ENCODE measurements around the gene TEC. TPM values are rescaled to one million over a fixed set of nuclear protein-coding genes. Genes with fewer than 3 reads are reported as not detected.

TEC gene
- total and polyA plus RNA-seq, 9 of the 15 experiments (the other 6 are each of a cell fraction or from before 2014, with no cell fraction given), result 5.3 to 14.7 (median 8.8) TPM

GRCh38 chr4:48203819-48204218, 65.8 kb downstream of the TEC start (continued):
- TF ChIP-seq, protein P1, sequence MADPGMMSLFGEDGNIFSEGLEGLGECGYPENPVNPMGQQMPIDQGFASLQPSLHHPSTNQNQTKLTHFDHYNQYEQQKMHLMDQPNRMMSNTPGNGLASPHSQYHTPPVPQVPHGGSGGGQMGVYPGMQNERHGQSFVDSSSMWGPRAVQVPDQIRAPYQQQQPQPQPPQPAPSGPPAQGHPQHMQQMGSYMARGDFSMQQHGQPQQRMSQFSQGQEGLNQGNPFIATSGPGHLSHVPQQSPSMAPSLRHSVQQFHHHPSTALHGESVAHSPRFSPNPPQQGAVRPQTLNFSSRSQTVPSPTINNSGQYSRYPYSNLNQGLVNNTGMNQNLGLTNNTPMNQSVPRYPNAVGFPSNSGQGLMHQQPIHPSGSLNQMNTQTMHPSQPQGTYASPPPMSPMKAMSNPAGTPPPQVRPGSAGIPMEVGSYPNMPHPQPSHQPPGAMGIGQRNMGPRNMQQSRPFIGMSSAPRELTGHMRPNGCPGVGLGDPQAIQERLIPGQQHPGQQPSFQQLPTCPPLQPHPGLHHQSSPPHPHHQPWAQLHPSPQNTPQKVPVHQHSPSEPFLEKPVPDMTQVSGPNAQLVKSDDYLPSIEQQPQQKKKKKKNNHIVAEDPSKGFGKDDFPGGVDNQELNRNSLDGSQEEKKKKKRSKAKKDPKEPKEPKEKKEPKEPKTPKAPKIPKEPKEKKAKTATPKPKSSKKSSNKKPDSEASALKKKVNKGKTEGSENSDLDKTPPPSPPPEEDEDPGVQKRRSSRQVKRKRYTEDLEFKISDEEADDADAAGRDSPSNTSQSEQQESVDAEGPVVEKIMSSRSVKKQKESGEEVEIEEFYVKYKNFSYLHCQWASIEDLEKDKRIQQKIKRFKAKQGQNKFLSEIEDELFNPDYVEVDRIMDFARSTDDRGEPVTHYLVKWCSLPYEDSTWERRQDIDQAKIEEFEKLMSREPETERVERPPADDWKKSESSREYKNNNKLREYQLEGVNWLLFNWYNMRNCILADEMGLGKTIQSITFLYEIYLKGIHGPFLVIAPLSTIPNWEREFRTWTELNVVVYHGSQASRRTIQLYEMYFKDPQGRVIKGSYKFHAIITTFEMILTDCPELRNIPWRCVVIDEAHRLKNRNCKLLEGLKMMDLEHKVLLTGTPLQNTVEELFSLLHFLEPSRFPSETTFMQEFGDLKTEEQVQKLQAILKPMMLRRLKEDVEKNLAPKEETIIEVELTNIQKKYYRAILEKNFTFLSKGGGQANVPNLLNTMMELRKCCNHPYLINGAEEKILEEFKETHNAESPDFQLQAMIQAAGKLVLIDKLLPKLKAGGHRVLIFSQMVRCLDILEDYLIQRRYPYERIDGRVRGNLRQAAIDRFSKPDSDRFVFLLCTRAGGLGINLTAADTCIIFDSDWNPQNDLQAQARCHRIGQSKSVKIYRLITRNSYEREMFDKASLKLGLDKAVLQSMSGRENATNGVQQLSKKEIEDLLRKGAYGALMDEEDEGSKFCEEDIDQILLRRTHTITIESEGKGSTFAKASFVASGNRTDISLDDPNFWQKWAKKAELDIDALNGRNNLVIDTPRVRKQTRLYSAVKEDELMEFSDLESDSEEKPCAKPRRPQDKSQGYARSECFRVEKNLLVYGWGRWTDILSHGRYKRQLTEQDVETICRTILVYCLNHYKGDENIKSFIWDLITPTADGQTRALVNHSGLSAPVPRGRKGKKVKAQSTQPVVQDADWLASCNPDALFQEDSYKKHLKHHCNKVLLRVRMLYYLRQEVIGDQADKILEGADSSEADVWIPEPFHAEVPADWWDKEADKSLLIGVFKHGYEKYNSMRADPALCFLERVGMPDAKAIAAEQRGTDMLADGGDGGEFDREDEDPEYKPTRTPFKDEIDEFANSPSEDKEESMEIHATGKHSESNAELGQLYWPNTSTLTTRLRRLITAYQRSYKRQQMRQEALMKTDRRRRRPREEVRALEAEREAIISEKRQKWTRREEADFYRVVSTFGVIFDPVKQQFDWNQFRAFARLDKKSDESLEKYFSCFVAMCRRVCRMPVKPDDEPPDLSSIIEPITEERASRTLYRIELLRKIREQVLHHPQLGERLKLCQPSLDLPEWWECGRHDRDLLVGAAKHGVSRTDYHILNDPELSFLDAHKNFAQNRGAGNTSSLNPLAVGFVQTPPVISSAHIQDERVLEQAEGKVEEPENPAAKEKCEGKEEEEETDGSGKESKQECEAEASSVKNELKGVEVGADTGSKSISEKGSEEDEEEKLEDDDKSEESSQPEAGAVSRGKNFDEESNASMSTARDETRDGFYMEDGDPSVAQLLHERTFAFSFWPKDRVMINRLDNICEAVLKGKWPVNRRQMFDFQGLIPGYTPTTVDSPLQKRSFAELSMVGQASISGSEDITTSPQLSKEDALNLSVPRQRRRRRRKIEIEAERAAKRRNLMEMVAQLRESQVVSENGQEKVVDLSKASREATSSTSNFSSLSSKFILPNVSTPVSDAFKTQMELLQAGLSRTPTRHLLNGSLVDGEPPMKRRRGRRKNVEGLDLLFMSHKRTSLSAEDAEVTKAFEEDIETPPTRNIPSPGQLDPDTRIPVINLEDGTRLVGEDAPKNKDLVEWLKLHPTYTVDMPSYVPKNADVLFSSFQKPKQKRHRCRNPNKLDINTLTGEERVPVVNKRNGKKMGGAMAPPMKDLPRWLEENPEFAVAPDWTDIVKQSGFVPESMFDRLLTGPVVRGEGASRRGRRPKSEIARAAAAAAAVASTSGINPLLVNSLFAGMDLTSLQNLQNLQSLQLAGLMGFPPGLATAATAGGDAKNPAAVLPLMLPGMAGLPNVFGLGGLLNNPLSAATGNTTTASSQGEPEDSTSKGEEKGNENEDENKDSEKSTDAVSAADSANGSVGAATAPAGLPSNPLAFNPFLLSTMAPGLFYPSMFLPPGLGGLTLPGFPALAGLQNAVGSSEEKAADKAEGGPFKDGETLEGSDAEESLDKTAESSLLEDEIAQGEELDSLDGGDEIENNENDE (IDR thresholded peaks at IDR 0.05; ENCODE audit: low read depth, low read length), result no peak
- TF ChIP-seq ZNF224 (CRISPR knock-in tag; IDR thresholded peaks at IDR 0.05) (no peak), SRSF1 (IDR thresholded peaks at IDR 0.05; ENCODE audit: low read depth, low read length) (no peak), ZKSCAN1 (IDR thresholded peaks at IDR 0.05; ENCODE audit: low read depth, low read length) (peak; percentile 78), FOXJ2 (tag; IDR thresholded peaks at IDR 0.05) (no peak), KAT7 (CRISPR knock-in tag; IDR thresholded peaks at IDR 0.05; ENCODE audit: borderline replicate concordance) (no peak; the same call in 1 of the 2 replicates), CC2D1A (IDR thresholded peaks at IDR 0.05) (peak; percentile 98), CEBPG (CRISPR knock-in tag; IDR thresholded peaks at IDR 0.05) (no peak; the same call in 1 of the 2 replicates), CEBPG (tag; conservative IDR thresholded peaks at IDR 0.05 in 1 of 2, IDR thresholded peaks at IDR 0.05 in 1 of 2) (no peak), ZEB2 (IDR thresholded peaks at IDR 0.05) (no peak), UBTF (IDR thresholded peaks at IDR 0.05; ENCODE audit: borderline replicate concordance in 1 of 2, low read depth in 2 of 2, low read length in 2 of 2) (no peak), MAFF (IDR thresholded peaks at IDR 0.05; ENCODE audit: low read length) (no peak; the same call in 1 of the 2 replicates), ZNF146 (CRISPR knock-in tag; IDR thresholded peaks at IDR 0.05; ENCODE audit: unreplicated experiment) (no peak)
- TF ChIP-seq, protein P2, sequence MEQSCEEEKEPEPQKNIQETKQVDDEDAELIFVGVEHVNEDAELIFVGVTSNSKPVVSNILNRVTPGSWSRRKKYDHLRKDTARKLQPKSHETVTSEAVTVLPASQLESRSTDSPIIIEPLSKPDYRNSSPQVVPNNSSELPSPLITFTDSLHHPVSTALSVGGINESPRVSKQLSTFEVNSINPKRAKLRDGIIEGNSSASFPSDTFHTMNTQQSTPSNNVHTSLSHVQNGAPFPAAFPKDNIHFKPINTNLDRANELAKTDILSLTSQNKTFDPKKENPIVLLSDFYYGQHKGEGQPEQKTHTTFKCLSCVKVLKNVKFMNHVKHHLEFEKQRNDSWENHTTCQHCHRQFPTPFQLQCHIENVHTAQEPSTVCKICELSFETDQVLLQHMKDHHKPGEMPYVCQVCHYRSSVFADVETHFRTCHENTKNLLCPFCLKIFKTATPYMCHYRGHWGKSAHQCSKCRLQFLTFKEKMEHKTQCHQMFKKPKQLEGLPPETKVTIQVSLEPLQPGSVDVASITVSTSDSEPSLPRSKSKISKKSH (CRISPR knock-in tag; IDR thresholded peaks at IDR 0.05), result no peak

Data from K562 (cell line).